T-helper 1 cell (primary cell): ENCODE measurements around the gene TSNAX.

ENCODE experiments used
- DNase-seq, 5 donors: peaks; one replicate each; pipeline ENCODE4 v3.0.0-alpha.2; 2012 to 2020

The TSNAX gene

GRCh38 chr1:231603598-231604275 is 75.3 kb downstream of the TSNAX start:
- DNase-seq = peak in 3 of 5 donors; percentile 20 to 72 (median 33)

- no peak for DNase-seq
Observed at GRCh38 chr1:231604276-231604621, 75.8 kb downstream of the TSNAX start.

DNA sequence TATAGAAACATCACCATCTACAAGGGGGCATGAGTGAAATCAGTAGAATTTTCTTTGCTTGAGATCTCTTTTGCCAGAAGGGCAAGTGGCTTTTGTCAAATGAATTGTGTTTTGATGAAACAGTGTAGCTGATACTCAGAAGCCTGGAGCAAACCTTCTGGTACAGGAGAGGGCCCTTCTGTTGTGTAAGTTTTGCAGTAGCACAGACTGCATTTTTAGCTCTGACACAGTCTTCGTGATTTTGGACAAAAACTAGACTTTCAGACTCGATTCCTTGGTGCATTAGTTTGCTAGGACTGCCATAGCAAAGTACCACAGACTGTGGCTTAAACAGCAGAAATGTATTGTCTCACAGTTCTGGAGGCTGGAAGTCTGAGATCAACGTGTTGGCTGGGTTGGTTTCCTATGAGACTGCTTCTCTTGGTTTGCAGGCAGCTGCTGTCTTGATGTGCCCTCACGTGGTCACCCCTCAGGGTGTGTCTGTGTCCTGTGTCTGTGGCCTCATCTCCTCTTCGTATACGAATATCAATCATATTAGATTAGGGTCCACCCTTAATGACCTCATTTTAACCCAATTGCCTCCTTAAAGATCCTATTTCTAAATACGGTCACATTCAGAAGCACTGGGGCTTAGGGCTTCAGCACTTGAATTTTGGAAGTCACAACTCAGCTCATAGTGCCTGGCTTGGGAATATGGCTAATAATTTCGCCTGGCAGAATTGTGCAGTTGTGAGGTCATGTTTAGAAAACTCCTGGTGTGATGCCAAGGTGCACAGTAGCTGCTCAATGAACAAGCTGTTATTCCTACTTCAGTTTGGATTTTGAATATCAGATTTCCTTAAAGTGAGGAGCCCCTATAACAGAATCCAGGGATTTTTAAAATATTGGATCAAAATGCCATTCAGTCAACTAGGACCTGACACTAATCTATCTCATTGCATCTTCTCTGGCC is 77.0 kb downstream of the TSNAX start:
- no peak for DNase-seq

GRCh38 chr1:231606712-231607111 is 78.2 kb downstream of the TSNAX start:
- no peak for DNase-seq

GRCh38 chr1:231610388-231610787 is 81.9 kb downstream of the TSNAX start:
- DNase-seq = no peak

DNA sequence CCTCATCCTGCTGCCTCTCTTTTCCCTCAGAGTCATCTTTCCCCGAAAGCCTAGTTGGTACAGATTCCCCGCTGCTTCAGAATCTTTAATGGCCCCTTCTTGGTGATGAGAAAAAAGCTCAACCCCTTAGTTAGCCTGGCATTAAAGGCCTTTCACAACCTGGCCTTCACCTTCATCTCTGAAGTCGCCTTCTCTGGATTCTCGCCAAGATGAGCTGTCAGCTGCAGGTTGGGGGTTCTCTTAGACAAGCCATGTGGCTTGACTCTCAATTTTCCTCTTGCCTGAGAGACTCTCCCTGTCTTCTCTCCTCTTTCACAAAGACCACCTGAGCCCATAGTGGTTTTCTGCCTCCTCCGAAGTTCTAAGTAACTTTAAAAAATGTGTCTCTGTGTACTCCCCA is 82.6 kb downstream of the TSNAX start:
- DNase-seq = no peak

- DNase-seq = no peak
Observed at GRCh38 chr1:231611851-231612250, 83.4 kb downstream of the TSNAX start.

- peak in 3 of 5 donors; percentile 4 to 86 (median 20) for DNase-seq
Observed at GRCh38 chr1:231612393-231613089, 84.1 kb downstream of the TSNAX start.

DNA sequence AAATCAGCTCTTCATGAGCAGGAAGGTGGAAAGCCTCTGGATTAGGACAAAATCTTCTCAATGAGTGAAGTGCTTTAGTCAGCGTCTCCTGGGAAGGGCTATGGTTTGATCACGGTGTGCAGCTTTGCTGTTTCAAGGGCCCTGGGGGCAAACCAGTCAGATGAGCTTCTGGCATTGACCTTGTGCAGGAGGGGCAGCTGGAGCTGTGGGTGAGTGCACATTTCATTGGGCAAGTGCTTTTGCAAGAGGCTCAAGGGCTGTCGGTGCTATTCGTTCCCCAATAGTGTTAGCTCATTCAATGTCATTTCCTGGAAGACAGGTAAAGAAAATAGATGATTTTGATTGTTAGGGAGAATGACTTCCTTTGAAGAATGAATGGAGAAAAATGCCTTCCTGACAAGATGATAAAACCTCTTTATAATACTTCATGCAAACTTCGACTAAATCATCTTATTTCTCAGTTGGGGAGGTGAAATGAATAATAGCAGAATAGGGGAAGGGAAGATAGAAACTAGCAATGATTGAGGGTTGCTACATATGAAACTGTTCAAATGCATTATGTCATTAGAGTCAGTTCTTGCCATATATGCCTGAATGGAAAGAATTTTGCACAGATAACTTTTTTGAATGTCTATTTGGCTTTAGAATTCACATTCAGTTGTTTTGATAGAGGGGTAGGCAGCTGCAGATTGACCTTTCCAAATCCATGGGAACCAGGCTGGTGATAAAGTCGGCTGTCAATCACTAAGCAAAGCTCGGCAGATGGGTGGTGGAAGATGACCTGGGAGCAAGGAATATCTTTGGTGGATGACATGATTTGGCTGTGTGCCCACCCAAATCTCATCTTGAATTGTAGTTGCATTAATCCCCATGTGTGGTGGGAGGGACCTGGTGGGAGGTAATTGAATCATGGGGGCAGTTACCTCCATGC is 85.2 kb downstream of the TSNAX start:
- DNase-seq = peak in 1 of 5 donors; percentile 36
